OCI-LY7 (cell line): ENCODE data around the gene CABP4.

Source experiments
- EZH2phosphoT487 ChIP-seq: fragments of 200-600 bp; sonication (generic); IDR thresholded peaks from 2 replicates; pipeline ENCODE4 v1.6.1; 2018; ENCODE audit warnings: low read depth, borderline replicate concordance, mild to moderate bottlenecking, mixed run types, antibody characterized with exemption, low read length, moderate library complexity, mixed read lengths
- TF ChIP-seq, protein P1 (sequence below): fragments of 200-600 bp; sonication (generic); conservative IDR thresholded peaks from 2 replicates; pipeline ENCODE4 v1.5.1; 2014; ENCODE audit warnings: mild to moderate bottlenecking, antibody characterized with exemption, low read length, moderate library complexity, mixed read lengths

DNA sequence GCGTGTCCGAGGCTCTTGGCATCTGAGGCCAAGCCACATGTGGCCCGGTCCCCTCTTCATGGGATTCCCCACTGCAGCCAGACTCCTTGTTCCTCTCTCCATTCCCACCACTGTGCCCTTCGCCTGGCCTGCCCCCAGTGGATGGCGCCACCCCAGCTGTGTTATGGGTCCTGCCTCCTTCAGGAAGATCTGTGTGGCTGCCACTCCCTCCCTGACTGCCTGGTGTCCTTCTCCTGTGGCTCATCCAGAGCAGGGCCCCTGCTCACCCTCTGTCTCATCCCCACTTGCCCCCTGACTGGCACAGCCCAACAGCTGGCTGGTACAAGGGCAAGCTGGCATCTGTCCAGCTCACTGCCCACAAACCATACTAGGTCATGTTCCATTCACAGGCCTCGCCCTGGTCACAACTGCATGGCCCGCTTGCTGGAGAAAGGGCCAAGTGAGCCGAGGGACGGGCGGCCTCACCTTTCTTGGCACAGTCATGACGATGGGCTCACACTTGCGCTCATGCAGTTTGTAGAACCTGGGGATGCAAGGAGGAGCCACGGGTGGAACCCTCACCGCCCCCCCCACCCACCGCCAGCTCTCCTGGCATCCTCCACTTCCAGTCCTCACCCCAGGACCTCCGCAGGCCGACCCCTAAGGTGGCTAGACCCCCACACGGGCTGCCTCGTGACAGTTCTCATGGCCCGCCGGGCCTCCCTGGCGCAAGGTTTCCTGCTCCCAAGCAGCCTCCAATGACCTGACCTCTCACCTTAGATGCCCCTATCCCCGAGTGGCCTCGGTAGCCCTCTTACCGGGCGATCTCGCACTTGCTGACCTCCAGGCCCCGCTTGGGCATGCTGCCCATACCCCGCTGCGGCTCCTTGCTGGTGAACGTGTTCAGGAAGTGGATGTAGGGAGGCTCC is 15.6 kb upstream of the CABP4 start:
- TF ChIP-seq, protein P1, sequence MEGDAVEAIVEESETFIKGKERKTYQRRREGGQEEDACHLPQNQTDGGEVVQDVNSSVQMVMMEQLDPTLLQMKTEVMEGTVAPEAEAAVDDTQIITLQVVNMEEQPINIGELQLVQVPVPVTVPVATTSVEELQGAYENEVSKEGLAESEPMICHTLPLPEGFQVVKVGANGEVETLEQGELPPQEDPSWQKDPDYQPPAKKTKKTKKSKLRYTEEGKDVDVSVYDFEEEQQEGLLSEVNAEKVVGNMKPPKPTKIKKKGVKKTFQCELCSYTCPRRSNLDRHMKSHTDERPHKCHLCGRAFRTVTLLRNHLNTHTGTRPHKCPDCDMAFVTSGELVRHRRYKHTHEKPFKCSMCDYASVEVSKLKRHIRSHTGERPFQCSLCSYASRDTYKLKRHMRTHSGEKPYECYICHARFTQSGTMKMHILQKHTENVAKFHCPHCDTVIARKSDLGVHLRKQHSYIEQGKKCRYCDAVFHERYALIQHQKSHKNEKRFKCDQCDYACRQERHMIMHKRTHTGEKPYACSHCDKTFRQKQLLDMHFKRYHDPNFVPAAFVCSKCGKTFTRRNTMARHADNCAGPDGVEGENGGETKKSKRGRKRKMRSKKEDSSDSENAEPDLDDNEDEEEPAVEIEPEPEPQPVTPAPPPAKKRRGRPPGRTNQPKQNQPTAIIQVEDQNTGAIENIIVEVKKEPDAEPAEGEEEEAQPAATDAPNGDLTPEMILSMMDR = peak; percentile 72
- no peak for TF ChIP-seq EZH2phosphoT487
